Measurements from ENCODE around the gene MPP4. TPM values are rescaled to one million over a fixed set of nuclear protein-coding genes. Genes with fewer than 3 reads are reported as not detected.

Gene MPP4
- total RNA-seq, 1 donor, result 5.2 TPM

DNA sequence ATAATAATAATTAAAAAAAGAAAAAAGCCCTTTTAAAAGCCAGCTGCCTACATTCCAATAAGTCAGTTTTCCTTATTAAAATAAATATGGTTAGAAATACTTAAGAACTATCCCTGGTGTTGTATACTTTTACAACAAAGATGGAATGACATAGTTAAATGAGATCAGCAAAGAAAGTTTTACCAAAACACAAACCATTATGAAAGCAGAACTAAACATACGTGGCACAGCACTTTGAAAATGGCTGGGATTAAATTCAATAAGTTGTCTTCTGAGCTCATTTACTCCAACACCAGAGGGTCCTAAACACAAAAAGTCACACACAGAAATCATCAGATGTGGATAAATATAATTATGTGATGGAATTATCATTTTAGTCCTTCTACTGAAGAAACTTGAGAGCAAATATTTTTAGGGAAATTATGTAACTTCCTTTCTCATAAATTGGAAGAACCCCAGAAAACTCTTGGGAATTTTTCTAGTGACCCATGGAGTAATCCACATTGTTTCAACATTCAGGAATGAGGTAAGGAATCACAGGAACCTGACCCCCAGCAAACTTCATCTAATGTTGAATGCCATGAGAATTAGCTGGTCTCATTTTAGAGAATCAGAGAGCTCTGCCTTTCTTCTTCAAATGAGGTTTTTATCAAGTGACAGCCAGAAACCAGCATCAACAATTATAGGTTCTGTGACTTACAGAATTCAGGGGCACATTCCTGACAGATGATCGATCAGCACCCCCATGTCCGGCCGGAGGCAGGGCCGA lies 43.6 kb downstream of the MPP4 start:
- TF ChIP-seq, protein P1, sequence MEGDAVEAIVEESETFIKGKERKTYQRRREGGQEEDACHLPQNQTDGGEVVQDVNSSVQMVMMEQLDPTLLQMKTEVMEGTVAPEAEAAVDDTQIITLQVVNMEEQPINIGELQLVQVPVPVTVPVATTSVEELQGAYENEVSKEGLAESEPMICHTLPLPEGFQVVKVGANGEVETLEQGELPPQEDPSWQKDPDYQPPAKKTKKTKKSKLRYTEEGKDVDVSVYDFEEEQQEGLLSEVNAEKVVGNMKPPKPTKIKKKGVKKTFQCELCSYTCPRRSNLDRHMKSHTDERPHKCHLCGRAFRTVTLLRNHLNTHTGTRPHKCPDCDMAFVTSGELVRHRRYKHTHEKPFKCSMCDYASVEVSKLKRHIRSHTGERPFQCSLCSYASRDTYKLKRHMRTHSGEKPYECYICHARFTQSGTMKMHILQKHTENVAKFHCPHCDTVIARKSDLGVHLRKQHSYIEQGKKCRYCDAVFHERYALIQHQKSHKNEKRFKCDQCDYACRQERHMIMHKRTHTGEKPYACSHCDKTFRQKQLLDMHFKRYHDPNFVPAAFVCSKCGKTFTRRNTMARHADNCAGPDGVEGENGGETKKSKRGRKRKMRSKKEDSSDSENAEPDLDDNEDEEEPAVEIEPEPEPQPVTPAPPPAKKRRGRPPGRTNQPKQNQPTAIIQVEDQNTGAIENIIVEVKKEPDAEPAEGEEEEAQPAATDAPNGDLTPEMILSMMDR (IDR thresholded peaks at IDR 0.05; ENCODE audit: insufficient read depth, low read depth, low read length), result no peak
- no peak overlapping the region for H3K4me3 ChIP-seq (ENCODE audit: low read depth, low read length)
- peak; percentile 67 for DNase-seq (ENCODE audit: low read depth)

DNA sequence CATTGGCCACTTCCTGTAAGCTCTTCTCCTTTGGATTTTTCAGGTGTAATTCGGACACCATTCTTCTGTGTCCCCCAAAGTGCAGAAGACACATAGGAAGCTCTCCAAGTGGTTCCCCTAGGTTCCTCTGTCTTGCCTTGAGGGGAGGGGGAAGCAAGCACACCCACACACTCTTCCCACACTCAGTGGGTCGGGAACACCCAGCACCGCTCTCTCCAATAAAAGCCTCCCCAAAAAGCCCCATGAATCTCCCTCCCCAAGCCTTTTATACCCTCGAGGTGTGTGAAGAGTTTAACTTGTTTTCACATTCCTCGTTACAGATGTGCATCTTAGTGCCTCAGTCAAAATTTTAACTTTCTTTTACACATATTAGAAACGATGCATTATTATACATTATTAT lies 45.2 kb downstream of the MPP4 start:
- H3K4me3 ChIP-seq (ENCODE audit: low read depth, low read length), result no peak overlapping the region
- DNase-seq (ENCODE audit: low read depth), result no peak
- TF ChIP-seq, protein P1 (IDR thresholded peaks at IDR 0.05; ENCODE audit: insufficient read depth, low read depth, low read length), result no peak

DNA sequence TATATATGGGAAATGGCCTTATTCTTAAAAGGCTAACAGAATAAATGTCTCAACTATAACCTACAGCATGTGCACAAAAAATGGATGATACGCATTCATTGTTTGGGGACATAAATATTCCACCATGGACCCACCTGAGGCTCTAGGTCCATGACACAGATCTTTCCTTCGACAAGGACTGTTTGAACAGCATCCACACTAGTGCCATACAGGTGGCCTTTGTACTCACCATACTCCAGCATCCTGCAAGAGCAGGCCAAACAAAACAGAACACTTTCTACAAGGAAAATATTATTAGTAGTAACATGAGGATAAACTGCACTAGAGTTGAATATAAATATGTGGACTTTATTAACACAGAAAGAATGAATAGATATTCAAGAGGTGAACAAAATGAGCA lies 49.0 kb downstream of the MPP4 start:
- TF ChIP-seq, protein P1 (IDR thresholded peaks at IDR 0.05; ENCODE audit: insufficient read depth, low read depth, low read length), result no peak
- H3K4me3 ChIP-seq (ENCODE audit: low read depth, low read length), result no peak overlapping the region
- no peak for DNase-seq (ENCODE audit: low read depth)

DNA sequence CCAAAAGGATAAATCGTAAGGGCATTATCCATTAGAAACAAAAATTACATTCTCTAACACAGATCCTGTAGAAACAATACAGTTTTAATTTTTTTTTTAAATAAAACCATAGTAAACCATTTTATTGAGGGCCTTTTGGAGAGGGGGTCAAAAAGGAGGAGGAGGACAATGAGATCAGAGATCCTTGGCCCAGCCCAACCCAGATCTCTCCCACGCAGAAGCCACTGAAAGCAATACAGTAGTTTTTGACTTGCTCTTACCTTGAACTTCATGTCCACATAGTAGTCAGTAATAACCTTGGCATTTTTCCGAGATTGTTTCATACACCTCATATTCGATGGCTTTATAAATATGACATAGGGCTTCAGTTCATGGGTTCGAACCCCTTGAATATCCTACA lies 51.0 kb downstream of the MPP4 start:
- TF ChIP-seq, protein P1 (IDR thresholded peaks at IDR 0.05; ENCODE audit: insufficient read depth, low read depth, low read length), result no peak
- no peak overlapping the region for H3K4me3 ChIP-seq (ENCODE audit: low read depth, low read length)
- no peak for DNase-seq (ENCODE audit: low read depth)

DNA sequence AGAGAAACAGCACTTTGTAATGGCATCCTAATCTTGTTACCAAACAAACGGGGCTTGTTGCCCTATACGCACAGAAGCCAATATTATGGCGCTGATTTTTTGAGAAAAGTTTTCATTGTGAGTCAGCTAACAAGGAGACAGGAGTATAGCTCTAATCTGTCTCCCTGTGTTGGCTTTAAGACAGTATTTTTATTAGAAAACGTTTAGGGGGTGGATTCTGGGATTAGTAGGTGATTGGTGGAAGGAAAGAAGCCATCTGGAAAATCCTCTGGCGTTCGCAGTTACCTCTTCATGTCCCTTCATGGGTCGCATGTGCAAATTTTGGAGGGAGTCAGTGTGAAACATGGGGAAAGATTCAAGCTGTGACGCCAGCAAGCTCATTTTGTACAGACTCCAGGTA lies 54.4 kb downstream of the MPP4 start:
- TF ChIP-seq, protein P1 (IDR thresholded peaks at IDR 0.05; ENCODE audit: insufficient read depth, low read depth, low read length), result no peak
- peak overlapping the region; percentile 96 for H3K4me3 ChIP-seq (ENCODE audit: low read depth, low read length)
- peak; percentile 35 for DNase-seq (ENCODE audit: low read depth)

DNA sequence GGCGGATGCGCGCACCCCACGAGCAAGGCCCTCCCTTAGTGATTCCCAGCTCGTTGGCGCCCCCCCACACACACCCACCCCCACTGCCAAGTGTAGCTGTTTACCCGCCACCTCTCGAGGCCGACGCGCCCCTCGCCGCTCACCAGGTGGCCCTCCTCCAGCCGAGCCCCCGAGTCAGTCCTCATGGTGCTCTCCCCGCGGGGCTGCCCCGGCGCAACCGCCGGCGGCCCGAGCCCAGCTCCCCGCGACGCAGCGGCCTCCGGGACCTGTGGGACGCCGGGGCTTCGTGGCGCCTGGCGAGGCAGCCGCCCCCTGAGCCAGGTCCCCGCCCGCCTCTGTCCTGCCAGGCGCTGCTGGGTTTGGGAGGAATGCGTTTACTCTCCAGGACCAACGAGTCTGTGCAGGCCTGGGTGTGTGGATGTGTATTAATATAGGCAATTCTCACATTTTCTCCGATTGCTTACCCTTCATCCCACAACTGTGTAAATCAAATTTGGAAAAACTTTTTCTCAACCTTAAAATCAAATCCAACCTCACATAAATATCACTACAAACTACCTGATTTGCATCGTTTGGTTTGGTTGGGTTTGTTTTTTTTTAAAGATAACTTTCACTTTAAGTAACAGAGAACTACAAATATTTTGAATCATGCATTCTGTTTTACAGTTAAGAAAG lies 55.1 kb downstream of the MPP4 start, which contains the start of gene TMEM237:
Gene TMEM237, minus strand, starts transcription at position 288 of the 675 bp plus-strand sequence. Its CDS starts 103 bp downstream, at position 185.
- peak; percentile 11 for DNase-seq (ENCODE audit: low read depth)
- H3K4me3 ChIP-seq (ENCODE audit: low read depth, low read length), result peak within 1 kb of the TSS; percentile 96
- TF ChIP-seq, protein P1 (IDR thresholded peaks at IDR 0.05; ENCODE audit: insufficient read depth, low read depth, low read length), result no peak

Measured in fibroblast of villous mesenchyme (primary cell).